Stimulated activated CD8-positive, alpha-beta memory T cell treated with anti-CD3 and anti-CD28 coated beads, Interleukin-15, amount 100 ng/mL, for 24 hours (primary cell): ENCODE results near the gene GABBR2.

ENCODE experiments used
- DNase-seq: peaks from one replicate; pipeline ENCODE4 v3.0.0-alpha.2; 2020; ENCODE audit warnings: low read depth

The GABBR2 gene

DNA sequence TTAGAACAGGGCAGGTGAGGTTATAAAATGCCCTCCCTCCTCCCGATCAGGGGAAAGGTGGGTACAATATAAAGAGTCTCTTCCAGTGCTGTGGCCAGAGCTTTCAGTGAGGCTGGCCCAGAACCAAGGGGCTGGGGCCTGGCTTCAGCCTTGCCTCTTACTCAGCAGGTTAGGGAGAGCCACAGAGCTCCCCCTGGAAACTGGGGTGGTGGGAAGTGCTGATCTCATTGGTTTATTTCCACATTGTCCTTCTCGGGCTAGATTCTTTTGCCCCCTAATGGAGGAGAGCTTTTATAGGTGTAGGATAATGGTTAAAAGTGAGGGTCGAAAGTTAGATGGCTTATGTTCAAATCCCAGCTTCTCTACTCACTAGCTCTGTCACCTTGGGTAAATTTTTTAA, 266.6 kb downstream of the GABBR2 start:
- DNase-seq: no peak

DNA sequence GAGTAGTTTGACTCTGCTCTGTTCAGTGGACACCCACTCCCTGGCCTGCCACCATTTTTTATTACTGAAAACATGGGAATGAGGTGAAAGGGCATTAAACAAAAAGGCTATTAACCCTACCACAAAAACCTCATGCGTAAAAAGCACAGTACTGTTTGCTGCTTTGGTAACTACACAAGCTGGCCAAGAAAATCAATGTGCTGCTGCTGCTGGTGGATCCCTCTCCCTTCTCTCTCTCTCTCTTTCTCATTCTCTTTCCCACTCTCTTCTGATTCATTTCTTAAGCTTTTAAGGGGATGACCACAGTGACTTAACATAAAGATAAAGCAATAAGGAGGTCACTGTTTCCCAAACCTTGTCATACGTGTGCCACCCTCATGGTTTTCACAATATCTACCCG, 270.1 kb downstream of the GABBR2 start:
- no peak for DNase-seq

- DNase-seq: no peak
Measured at GRCh38 chr9:98437458-98438034, 271.2 kb downstream of the GABBR2 start.

DNA sequence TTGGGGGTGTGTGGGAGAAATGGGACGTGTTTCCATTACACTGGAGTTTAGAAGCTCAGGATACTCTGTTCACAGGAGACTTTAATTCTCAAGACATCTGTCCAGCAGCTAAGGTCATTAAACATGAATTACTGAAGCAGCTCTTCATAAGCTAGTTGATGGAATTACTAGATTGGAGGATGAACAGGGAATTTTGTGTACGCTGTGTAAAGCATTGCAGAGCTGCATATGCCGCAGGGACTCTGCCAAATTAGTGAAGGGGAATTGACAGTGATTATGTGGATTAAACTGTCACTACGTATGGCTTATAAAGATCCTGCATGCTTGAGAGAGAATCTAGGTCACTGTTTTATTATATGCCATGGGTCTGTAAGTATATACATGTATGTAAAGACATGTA, 275.8 kb downstream of the GABBR2 start:
- no peak for DNase-seq

- no peak for DNase-seq
Measured at GRCh38 chr9:98432134-98432533, 276.6 kb downstream of the GABBR2 start.

DNA sequence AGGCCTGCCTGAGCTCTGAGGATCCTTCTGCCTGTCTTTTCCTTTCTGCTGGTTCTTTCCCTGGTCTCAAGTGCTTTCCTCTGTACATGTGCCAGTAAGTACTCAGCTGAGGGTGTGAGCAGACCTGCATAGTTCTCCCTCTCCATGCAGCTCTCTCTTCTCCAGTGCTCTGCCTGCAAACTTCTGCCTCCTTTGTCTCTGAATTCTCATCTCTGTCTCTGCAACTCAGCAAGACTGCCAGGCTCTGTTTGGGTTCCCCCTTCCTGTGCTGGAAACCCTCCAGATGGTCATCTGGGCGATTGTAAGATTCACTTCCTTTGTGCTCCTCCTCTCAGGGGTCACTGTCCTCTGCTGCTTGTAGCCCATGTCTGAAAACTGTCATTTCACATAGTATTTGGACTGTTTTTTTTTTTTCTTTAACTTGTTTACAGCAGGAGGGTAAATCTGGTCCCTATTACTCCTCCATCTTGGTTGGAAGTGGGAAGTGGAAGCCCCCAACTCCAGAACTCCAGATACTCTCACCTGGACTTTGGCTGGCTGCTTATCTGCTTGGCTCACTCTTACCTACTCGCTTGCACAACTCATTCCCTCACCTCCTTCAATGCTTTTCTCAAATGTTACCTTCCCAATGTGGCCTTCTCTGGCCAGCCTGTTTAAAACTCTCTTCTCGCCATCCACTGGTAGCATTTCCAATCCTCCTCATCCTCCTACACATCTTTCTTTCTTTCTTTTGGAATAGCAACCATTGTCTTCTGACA, 278.0 kb downstream of the GABBR2 start:
- DNase-seq: no peak

GRCh38 chr9:98429613-98430012, 279.1 kb downstream of the GABBR2 start:
- no peak for DNase-seq

DNA sequence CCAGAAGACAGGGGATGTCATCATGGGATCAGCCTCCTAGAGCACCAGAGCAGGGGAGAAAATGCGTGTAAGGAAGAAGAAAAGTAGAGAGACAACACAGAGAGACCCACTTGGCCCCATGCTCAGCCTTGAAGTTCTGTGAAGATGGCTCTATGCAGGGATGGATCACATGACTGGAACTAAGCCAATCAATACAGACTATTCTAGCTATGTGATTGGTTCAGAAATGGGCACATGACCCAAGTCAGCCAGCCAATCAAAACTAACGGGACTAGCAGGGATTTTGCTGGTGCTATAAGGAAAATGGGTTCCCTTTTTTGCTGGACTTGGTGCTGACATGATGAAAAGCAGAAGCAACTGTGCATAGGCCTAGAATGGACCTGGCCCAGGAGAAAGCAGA, 280.3 kb downstream of the GABBR2 start:
- DNase-seq: no peak

GRCh38 chr9:98427491-98427890, 281.2 kb downstream of the GABBR2 start:
- DNase-seq: no peak

DNA sequence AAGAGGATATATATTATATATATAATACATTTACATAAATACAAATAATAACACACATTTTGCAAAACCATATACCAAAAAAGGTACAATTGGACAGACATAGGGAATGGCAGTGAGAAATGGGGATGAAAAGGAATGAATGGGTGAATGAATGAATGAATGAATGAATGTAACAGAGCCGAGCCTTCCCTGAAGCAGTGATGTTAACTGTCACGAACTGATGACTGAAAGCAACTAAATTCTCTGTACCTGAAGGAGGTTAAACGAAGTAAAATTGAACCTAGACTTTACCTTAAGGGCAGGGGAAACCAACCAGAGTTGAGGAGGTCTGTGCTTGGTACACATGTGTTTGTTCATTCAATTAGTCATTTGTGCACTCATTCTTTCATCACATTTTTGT, 283.7 kb downstream of the GABBR2 start:
- DNase-seq: no peak

GRCh38 chr9:98419260-98419603, 289.5 kb downstream of the GABBR2 start:
- no peak for DNase-seq

DNA sequence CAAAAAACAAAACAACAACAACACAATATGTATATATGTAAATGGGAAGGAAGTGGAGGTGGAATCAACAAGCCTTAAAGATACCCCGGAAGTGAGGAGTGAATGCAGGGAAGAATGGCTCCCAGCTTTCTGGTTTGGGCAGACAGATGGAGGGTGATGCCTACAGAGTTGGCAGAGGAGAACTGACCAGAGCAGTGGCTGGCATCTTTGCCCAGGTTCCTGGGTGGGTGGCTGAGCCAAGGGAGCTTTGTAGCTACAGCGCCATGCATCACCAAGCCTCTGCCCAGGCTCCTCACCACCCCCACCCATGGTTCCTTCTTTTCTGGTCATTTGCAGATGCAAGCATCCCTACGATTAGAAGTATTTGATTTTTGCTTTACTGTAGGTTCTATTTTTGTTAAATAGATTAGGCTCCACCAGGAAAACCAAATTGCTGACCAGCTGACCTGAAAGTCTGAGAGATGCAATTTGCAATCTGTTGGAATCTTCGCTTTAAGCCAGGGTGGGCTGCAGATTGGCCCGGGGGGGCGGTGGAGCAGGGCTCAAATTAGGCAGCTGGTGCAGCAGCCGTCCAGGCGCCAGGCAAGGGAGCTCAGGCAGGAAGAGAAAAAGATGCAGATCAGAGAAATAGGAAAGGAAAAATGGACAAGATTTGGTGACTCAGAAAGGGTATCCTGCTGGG, 290.0 kb downstream of the GABBR2 start:
- no peak for DNase-seq

GRCh38 chr9:98416294-98417248, 292.2 kb downstream of the GABBR2 start:
- DNase-seq: no peak

DNA sequence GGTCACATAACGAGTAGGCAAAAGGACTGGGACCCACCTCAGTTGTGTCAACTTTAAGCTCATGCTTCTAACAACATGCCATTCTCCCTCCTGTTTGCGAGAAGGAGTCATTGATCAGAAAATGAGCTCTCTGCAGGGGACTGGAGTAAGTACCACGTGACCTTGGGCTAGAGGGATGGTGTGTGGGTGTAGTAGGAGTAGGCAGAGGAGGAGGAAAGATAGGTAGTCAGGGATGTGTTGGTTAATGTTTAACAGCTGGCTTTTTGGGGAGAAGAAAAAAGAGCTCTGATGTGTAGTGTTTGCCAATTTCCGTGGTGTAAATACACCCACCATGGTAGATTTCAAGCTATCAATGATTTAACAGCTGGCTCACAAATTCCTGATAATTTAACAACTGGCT, 293.0 kb downstream of the GABBR2 start:
- no peak for DNase-seq

- no peak for DNase-seq
Measured at GRCh38 chr9:98413084-98413483, 295.7 kb downstream of the GABBR2 start.

DNA sequence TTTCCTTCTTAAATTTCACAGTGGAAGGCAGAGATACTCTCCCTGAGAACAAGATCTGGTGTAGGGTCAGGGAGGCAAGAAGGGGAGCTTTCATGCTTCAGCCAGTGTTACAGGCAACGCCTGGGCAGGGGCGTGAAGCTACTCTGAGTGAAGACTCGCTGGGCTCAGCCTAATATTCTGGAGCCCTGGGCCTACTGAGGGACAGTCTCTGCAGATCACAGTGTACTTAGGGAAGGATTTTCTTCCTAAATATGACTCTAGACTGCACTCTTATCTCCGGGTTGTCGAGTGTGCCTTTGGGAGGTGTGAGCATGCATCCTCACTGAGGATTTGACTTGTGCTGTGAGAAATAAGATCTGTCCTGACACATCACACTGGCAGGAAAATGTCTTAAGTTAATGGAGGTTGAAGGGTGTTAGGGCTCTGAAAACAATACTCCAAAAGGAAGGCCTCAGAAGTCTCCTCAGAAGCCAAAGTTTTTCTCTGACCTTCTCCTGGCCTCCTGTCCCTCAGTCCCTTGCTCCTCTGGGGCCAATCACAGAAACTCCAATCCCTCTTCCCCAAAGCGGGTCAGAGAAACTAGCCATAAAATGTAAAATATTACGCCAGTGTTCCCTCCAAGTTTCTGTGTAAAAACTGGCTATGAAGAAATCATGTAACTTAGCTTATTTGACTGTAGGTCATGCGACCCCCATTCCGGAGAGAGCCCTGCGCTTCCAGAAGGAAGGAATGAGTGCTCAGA, 296.5 kb downstream of the GABBR2 start:
- DNase-seq: no peak

DNA sequence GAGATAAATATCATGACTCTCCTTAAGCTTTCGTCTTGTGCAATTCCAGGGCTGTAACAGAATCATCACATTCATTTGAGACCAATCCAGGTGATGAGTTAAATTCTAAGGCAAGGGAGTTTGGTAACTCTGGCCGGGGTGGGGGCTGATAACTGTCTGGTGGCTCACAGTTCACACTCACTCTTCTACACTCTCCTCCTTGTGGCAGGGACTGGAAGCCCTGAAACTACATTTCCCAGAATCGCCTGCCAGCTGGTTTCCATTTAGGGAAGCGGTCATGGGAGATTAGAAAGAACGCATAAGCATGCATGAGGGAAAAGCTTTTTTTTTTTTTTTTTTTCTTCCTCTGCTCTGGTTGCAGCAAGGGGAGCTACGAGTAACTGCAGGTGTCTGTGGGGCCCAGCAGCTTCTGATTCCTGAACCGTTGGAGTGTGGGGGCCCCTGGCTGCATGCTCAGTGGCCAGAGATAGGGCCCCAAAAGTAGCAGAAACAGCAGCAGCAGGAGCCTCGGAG, 298.5 kb downstream of the GABBR2 start:
- no peak for DNase-seq

- DNase-seq: no peak
Measured at GRCh38 chr9:98409719-98410118, 299.0 kb downstream of the GABBR2 start.

- no peak for DNase-seq
Measured at GRCh38 chr9:98406469-98406868, 302.3 kb downstream of the GABBR2 start.

DNA sequence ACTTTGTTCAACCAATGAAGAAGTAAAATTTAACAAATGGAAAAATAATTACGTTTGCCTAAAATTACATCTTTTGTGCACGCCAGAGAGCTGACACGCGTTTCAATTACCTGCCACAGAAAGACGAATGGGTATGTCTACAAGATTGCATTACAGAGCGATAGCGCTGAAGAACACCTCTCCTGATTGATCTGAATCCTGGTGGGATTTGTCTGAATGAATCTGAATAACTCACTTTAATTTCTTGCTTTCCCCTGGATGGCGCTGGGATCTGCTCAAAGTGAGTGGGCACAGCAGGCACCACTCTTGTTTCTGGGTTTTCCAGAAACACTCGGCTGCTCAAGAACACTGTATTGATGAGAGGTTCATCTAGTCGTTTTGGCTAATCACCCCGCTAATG, 304.5 kb downstream of the GABBR2 start:
- DNase-seq: no peak

GRCh38 chr9:98403715-98404114, 305.0 kb downstream of the GABBR2 start:
- DNase-seq: no peak
